PC-9 (cell line): ENCODE measurements around the gene GABPB2. TPM values are rescaled to one million over a fixed set of nuclear protein-coding genes. Genes with fewer than 3 reads are reported as not detected.

Source experiments
- BruUV-seq: library from RNA; stranded (reverse); fragments of 400-500 nt; replicated peaks from 2 replicates; lab custom pipeline; 2021; lab: Mats Ljungman, UMichigan
- CTCF ChIA-PET: fragments of 300-600 bp; sonication (Branson Sonifier 250); formaldehyde crosslinking; loops from one replicate; lab custom pipeline; 2022; ENCODE audit warnings: antibody characterized with exemption; lab: Charles Lee
- POLR2A ChIA-PET: fragments of 300-600 bp; sonication (Branson Sonifier 250); formaldehyde crosslinking; loops from one replicate; lab custom pipeline; 2022; ENCODE audit warnings: antibody characterized with exemption; ENCODE audit not compliant: unreplicated experiment; lab: Charles Lee
- DNase-seq, 2 experiments: peaks; one replicate each; pipeline versions ENCODE4 v3.0.0 to v3.0.0-alpha.2; 2015 to 2022; ENCODE audit warnings: mixed read lengths in 1 of 2
- H2AFZ ChIP-seq: fragments of 200-600 bp; sonication (generic); 2 replicates; pipeline ENCODE4 v1.8.1; 2017; ENCODE audit warnings: antibody characterized with exemption
- H3F3A ChIP-seq: fragments of 200-600 bp; sonication (generic); 2 replicates; pipeline ENCODE4 v1.8.1; 2017; ENCODE audit warnings: antibody characterized with exemption, mild to moderate bottlenecking, low read depth; ENCODE audit not compliant: insufficient read depth
- H3K27ac ChIP-seq: fragments of 200-600 bp; sonication (generic); 2 replicates; pipeline ENCODE4 v1.6.1; 2016; ENCODE audit warnings: mixed run types
- H3K27me3 ChIP-seq: fragments of 200-600 bp; sonication (generic); 2 replicates; pipeline ENCODE4 v1.6.1; 2016; ENCODE audit warnings: low read depth, mixed run types; ENCODE audit not compliant: insufficient read depth
- H3K36me3 ChIP-seq: fragments of 200-600 bp; sonication (generic); 2 replicates; pipeline ENCODE4 v1.6.1; 2016; ENCODE audit warnings: low read depth, mixed run types
- H3K4me1 ChIP-seq: fragments of 200-600 bp; sonication (generic); replicated peaks from 2 replicates; pipeline ENCODE4 v1.6.1; 2016; ENCODE audit warnings: mixed run types; ENCODE audit not compliant: insufficient read depth
- H3K4me2 ChIP-seq: fragments of 200-600 bp; sonication (generic); 2 replicates; pipeline ENCODE4 v1.6.1; 2017; ENCODE audit warnings: mixed run types
- H3K4me3 ChIP-seq: fragments of 200-600 bp; sonication (generic); 2 replicates; pipeline ENCODE4 v1.6.1; 2016; ENCODE audit warnings: mixed run types
- H3K79me2 ChIP-seq: fragments of 200-600 bp; sonication (generic); 2 replicates; pipeline ENCODE4 v1.6.1; 2017; ENCODE audit warnings: low read depth, mixed run types
- H3K9me2 ChIP-seq: fragments of 200-600 bp; sonication (generic); 2 replicates; pipeline ENCODE4 v1.8.1; 2017; ENCODE audit warnings: mild to moderate bottlenecking; ENCODE audit not compliant: insufficient read depth
- H3K9me3 ChIP-seq: fragments of 200-600 bp; sonication (generic); 2 replicates; pipeline ENCODE4 v1.8.1; 2016; ENCODE audit warnings: low read depth; ENCODE audit not compliant: insufficient read depth
- H4K20me1 ChIP-seq: fragments of 200-600 bp; sonication (generic); 2 replicates; pipeline ENCODE4 v1.8.1; 2017; ENCODE audit not compliant: insufficient read depth
- CTCF ChIP-seq: fragments of 200-600 bp; sonication (generic); conservative IDR thresholded peaks from 2 replicates; pipeline ENCODE4 v1.6.1; 2017; ENCODE audit warnings: mixed run types, antibody characterized with exemption, mild to moderate bottlenecking, moderate library complexity
- EZH2 ChIP-seq: fragments of 200-600 bp; sonication (generic); IDR thresholded peaks from 2 replicates; pipeline ENCODE4 v1.8.0; 2017; ENCODE audit warnings: antibody characterized with exemption, low read depth
- intact Hi-C: fragments of 100-400 bp; cut with micrococcal nuclease; formaldehyde crosslinking; loops from one replicate; pipeline ENCODE4 v1.10.0; 2022; ENCODE audit not compliant: unreplicated experiment
- total RNA-seq: library from RNA; stranded (reverse); gene quantifications from 2 replicates; pipeline ENCODE4 v1.2.3, GENCODE V29; 2021

GABPB2 gene
- total RNA-seq, 1 experiment from 2014 or later, result 6.6 TPM

DNA sequence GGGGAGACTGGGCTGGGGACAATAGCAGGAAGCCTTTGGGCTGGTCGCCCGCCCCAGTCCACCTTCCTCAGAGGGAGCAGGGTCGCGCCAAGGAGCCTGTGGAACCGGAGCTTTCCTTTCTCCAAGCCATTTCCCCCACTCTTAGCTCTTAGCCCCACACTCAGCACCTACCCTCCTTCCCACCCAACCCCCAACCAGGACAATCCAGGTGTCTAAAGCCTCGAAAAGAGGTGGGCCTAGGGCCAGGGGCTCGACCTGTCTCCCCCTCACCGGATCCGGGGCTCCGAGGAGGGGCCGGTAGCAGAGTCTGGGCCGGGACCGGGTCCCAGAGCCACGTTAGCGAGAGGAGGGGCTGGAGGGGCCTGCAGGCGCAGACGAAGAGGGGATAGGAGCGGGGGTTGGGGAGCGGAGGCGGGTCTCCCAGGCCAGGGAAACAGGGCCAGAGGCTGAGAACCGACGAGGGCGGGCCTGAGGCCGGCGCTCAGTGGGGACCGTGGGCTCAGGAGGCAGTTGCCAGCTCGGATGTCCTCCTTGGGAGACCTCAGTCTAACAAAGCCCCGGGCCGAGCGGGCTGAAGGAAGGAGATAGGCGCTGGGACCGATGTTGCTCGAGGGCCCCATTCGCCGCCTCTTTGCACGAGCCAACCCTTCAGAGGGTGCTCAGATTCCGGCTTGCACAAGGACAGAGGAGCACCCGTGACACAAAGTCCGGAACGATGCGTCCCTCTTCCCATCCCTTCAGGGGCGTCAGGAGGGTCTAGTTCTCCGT is 74.9 kb downstream of the GABPB2 start:
- TF ChIP-seq CTCF (no peak), EZH2 (no peak)
- intact Hi-C loops, result loop anchor here (1.0 kb wide), 1 partner anchor 20 kb away; the partner anchor contains the start of gene LYSMD1
- Histone ChIP-seq H3K27me3 (no peaks in the 10 kb centered on the region), H3K4me2 (peak overlapping the region; percentile 98), H3K9me3 (no peaks in the 10 kb centered on the region), H4K20me1 (no peaks in the 10 kb centered on the region), H2AFZ (no peak overlapping the region), H3K27ac (no peak overlapping the region), H3K4me3 (peak overlapping the region; percentile 78; the same call in 1 of the 2 replicates), H3K36me3 (no peaks in the 10 kb centered on the region), H3K4me1 (peaks cover 5% of the 10 kb centered on the region), H3K9me2 (no peaks in the 10 kb centered on the region), H3K79me2 (no peaks in the 10 kb centered on the region), H3F3A (no peaks in the 10 kb centered on the region)
- no peak for DNase-seq
- CTCF ChIA-PET, result interaction anchor here (1.0 kb wide), 1 partner anchor 9 kb away, joined by 4 read pairs; no protein-coding TSS in a partner anchor
- BruUV-seq, result no TSS peak
- POLR2A ChIA-PET, result interaction anchor here (0.6 kb wide), 1 partner anchor 50 kb away, joined by 3 read pairs; no protein-coding TSS in a partner anchor

- CTCF ChIA-PET, result no interaction called here
- TF ChIP-seq CTCF, result no peak
- TF ChIP-seq EZH2, result no peak
- Histone ChIP-seq H3K36me3 (no peaks in the 10 kb centered on the region), H3K27me3 (no peaks in the 10 kb centered on the region), H3K9me2 (no peaks in the 10 kb centered on the region), H3F3A (no peaks in the 10 kb centered on the region), H3K4me2 (peak overlapping the region; percentile 98), H3K4me1 (peaks cover 5% of the 10 kb centered on the region), H3K79me2 (no peaks in the 10 kb centered on the region), H3K4me3 (peak overlapping the region; percentile 78), H3K9me3 (no peaks in the 10 kb centered on the region), H2AFZ (peak overlapping the region; percentile 91), H3K27ac (no peak overlapping the region), H4K20me1 (no peaks in the 10 kb centered on the region)
- DNase-seq, result no peak
- POLR2A ChIA-PET, result no interaction called here
- intact Hi-C loops, result loop anchor here (1.0 kb wide), 1 partner anchor 19 kb away; the partner anchor contains the start of gene LYSMD1
- BruUV-seq, result no TSS peak
These were observed 75.5 kb downstream of the GABPB2 start for GRCh38 chr1:151146072-151146411.

DNA sequence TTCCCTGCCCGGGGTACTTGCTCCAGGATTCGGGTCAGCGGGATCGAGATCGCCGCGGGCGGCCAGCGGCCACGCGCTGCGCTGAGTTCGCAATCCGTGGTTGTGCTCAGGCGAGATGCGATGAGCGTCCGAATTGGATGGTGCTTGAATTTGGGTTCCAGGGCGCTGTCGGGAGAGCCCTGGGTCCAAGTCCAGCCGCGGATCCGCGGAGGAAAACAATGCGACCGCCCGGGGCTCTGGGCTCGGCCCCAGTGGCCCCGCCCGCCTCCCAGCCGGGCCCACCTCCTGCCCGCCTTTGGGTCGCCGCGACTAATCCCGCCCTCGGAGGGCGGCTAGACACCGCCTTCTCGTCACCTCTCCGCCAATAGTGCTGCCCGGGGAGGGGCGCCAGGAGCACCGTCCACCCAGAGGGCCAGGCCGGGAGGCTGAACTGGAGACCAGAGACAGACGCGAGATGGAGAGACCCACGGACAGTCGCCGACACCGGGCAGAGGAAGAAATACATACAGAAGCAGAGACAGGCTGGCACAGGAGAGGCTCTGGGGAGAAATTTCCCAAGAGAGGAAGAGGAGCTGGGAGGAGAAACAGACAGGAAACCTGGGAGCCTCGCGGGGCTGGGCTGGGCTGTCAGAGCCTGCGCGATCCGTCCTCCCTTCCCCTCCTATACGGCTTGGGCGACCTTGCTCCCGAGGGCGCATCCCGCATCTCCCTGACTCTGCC is 76.0 kb downstream of the GABPB2 start, which contains the start of gene SEMA6C:
Gene SEMA6C, minus strand, starts transcription at position 220 of the 720 bp plus-strand sequence. CDS start 4,010 bp downstream, outside the sequence.
- POLR2A ChIA-PET, result no interaction called here
- H2AFZ ChIP-seq, result peak within 1 kb of the TSS; percentile 91
- no peak for TF ChIP-seq EZH2
- TF ChIP-seq CTCF, result no peak
- CTCF ChIA-PET, result no interaction called here
- intact Hi-C loops, result loop anchor here (1.0 kb wide), 1 partner anchor 19 kb away; the partner anchor contains the start of gene LYSMD1
- no TSS peak for BruUV-seq
- no peaks in the 10 kb centered on the region for H3K9me3 ChIP-seq
- peaks cover 5% of the 10 kb centered on the region for H3K4me1 ChIP-seq
- no peak within 1 kb of the TSS for H3K27ac ChIP-seq
- H3K27me3 ChIP-seq, result no peaks in the 10 kb centered on the region
- H3K4me3 ChIP-seq, result peak within 1 kb of the TSS; percentile 78
- peak within 1 kb of the TSS; percentile 98 for H3K4me2 ChIP-seq
- no peaks in the 10 kb centered on the region for H3K9me2 ChIP-seq
- no peaks in the 10 kb centered on the region for H4K20me1 ChIP-seq
- peak; percentile 75 to 94 for DNase-seq
- H3F3A ChIP-seq, result no peaks in the 10 kb centered on the region
- H3K79me2 ChIP-seq, result no peaks in the 10 kb centered on the region
- no peaks in the 10 kb centered on the region for H3K36me3 ChIP-seq
